ENCODE data around the gene LRRC55. TPM values are rescaled to one million over a fixed set of nuclear protein-coding genes. Genes with fewer than 3 reads are reported as not detected.

LRRC55 gene
- total and polyA plus RNA-seq, 9 of the 15 experiments (the other 6 are each of a cell fraction or from before 2014, with no cell fraction given): not detected

DNA sequence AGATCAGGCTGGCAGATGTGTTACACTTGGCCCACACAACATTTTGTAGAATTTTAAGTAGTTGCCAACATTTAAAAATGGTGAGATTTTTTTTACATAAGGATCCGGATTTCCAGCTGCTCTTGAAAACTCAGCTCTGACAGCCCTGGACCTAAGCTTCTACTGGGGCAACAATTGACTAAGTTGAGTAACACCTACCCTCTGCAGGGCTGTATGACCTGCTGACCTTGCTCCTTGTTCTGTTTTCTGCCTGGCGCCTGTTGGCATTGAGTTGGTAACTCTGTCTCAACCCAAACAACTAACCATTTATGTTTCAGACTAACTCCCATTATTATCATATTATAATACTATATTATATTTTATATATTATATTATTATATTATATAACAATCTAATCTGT, 21.1 kb upstream of the LRRC55 start (continued):
- no peak for TF ChIP-seq FOXM1 (IDR thresholded peaks at IDR 0.05; ENCODE audit: low read depth)
- no peak for TF ChIP-seq FOXM1 (CRISPR knock-in tag; IDR thresholded peaks at IDR 0.05; ENCODE audit: low read depth)
- no peak for TF ChIP-seq CBX2 (IDR thresholded peaks at IDR 0.05; ENCODE audit: insufficient read depth, low read length, poor library complexity, severe bottlenecking)
- TF ChIP-seq TEAD1 (CRISPR knock-in tag; IDR thresholded peaks at IDR 0.05): no peak
- TF ChIP-seq HOXB6 (CRISPR knock-in tag; IDR thresholded peaks at IDR 0.05; ENCODE audit: borderline replicate concordance): no peak
- TF ChIP-seq HMBOX1 (IDR thresholded peaks at IDR 0.05): no peak

DNA sequence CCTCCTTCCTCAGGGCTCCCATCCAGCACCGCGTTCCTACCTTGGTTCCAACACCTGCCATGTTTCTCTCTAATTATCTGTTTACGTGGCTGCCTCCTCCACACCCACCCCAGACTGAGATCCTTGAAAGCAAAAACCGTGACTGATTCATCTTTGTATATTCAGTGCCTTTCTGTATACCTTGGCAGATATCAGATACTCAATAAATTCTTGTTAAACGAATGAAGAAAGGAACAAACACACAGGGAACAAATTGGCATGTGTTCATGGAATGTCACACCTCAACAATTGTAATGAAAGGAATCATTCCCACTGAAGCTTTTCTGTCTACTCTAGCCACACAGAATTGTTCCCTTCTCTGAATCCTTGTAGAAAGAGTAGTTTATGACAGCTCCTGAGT, 20.4 kb upstream of the LRRC55 start:
- WGBS (ENCODE audit: insufficient coverage, low coverage, missing lambda C conversion rate): 5% methylated on average over 5 of the region's 5 CpGs
- Histone ChIP-seq H3K9me3 (replicated peaks; ENCODE audit: control insufficient read depth, insufficient read depth, low read depth, low read length) (no peaks in the 10 kb centered on the region), H2AFZ (ENCODE audit: low read depth, low read length) (no peak overlapping the region), H3K4me3 (no peak overlapping the region), H3K36me3 (ENCODE audit: control insufficient read depth, insufficient read depth, low read length) (no peaks in the 10 kb centered on the region), H4K20me1 (replicated peaks; ENCODE audit: control insufficient read depth, insufficient read depth, low read length) (no peaks in the 10 kb centered on the region), H3K4me1 (replicated peaks in 1 of 2; ENCODE audit: control insufficient read depth in 2 of 2, insufficient read depth in 2 of 2, low read length in 2 of 2) (no peaks in the 10 kb centered on the region; a peak in 2 of 5 replicates), H3K9me1 (ENCODE audit: control insufficient read depth, insufficient read depth, low read length) (no peaks in the 10 kb centered on the region), H3K4me2 (ENCODE audit: insufficient read depth, low read length) (no peak overlapping the region), H3K9ac (ENCODE audit: insufficient read depth in 1 of 2, low read depth in 2 of 2, low read length in 2 of 2) (no peak overlapping the region), H3K79me2 (ENCODE audit: control insufficient read depth, insufficient read depth, low read length) (no peaks in the 10 kb centered on the region), H3K27me3 (ENCODE audit: control insufficient read depth in 2 of 2, insufficient read depth in 2 of 2, low read length in 2 of 2) (no peaks in the 10 kb centered on the region), H3K27ac (ENCODE audit: extremely low read depth, low read depth, low read length) (no peak overlapping the region)
- CTCF ChIA-PET (ENCODE audit: low intra/inter-chr PET ratio): no interaction called here
- DNase-seq (ENCODE audit: extremely low read depth in 1 of 4, low spot score in 3 of 4) (no peak), FAIRE-seq (no peak), ATAC-seq (no peak)
- no TSS peak for BruUV-seq (replicated peaks)
- in situ Hi-C loops (cut with MboI) (no loop called here), intact Hi-C loops (cut with micrococcal nuclease) (no loop called here)
- POLR2A ChIA-PET: no interaction called here
- TF ChIP-seq GTF2A2 (tag; IDR thresholded peaks at IDR 0.05) (no peak), ZNF583 (CRISPR knock-in tag; IDR thresholded peaks at IDR 0.05) (no peak), RERE (CRISPR knock-in tag; IDR thresholded peaks at IDR 0.05; ENCODE audit: borderline replicate concordance) (no peak), ERF (CRISPR knock-in tag; IDR thresholded peaks at IDR 0.05) (no peak), LEF1 (IDR thresholded peaks at IDR 0.05) (no peak), ZSCAN32 (CRISPR knock-in tag; IDR thresholded peaks at IDR 0.05) (no peak), CREB1 (IDR thresholded peaks at IDR 0.05) (no peak), CREB1 (CRISPR knock-in tag; IDR thresholded peaks at IDR 0.05) (no peak), ZNF184 (CRISPR knock-in tag; IDR thresholded peaks at IDR 0.05) (no peak)
